GM10847 (cell line): ENCODE results near the gene NDFIP1.

Experiments
- POLR2A ChIP-seq: IDR thresholded peaks from 2 replicates; pipeline ENCODE4 v1.6.1; 2011; ENCODE audit not compliant: insufficient read length; ENCODE audit errors: extremely low read depth

NDFIP1 gene, protein sequence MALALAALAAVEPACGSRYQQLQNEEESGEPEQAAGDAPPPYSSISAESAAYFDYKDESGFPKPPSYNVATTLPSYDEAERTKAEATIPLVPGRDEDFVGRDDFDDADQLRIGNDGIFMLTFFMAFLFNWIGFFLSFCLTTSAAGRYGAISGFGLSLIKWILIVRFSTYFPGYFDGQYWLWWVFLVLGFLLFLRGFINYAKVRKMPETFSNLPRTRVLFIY

DNA sequence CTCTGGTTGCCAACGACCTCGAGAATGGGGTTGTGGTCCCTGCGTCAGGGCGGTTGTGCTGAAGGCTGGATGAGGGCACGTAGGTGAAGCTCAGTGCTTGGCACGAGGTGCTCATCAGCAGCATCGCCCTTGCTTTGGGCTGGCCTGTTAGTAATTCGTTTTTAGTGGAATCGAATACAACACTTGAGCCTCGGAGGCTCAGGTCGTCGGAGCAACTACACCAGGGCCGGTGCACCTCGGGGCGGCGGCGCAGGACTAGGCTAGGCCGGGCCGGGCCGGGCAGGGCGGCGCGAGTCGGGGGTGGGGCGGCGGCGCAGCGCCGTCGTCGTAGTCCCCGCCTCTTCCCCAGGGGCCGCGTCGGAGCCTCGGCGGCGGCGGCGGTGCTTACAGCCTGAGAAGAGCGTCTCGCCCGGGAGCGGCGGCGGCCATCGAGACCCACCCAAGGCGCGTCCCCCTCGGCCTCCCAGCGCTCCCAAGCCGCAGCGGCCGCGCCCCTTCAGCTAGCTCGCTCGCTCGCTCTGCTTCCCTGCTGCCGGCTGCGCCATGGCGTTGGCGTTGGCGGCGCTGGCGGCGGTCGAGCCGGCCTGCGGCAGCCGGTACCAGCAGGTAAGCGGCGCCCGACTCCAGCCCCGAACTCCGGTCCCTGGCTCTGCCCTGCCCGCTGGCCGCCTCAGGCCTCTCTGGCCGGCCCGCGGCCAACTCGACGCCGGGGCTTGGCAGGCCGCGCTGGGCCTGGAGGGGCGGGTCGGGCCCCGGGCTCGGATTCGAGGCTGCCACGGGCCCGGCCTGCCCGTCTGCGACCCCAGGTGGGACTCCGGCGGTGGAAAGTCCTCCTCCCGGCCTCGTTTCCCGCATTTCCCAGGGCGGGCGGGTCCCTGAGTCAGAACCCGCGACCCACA, at the start of gene NDFIP1:
TSS of gene NDFIP1 (plus strand) at position 348 of the 899 bp plus-strand sequence. CDS start at position 544, 196 bp downstream.
- peak; percentile 33 for TF ChIP-seq POLR2A

DNA sequence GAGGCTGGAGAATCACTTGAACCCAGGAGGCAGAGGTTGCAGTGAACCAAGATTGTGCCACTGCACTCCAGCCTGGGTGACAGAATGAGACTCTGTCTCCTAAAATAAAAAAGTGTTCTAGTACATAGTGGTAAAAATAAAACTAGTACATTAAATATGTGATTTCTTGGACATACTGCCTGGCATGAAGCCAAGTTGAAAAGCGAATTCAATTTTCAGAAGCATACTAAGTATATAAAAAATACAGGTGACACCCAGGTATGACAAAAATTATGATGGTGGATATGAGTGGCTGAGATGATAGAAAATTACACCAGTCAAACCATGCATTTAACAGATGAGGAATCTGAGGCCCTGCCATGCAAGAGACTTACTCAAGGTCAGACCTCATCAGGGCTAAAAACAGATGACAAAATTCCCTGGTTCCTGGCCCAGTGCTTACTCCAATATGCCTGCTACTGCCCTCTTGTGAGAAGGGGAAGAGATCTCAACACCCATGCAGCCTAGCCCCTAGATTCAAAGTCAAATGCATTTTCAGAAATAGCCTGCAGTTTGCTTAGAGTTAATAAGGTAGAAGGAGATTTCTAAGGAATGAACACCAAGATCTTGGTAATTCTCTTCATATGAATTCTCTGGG, 49.2 kb upstream of the NDFIP1 start:
- no peak for TF ChIP-seq POLR2A

DNA sequence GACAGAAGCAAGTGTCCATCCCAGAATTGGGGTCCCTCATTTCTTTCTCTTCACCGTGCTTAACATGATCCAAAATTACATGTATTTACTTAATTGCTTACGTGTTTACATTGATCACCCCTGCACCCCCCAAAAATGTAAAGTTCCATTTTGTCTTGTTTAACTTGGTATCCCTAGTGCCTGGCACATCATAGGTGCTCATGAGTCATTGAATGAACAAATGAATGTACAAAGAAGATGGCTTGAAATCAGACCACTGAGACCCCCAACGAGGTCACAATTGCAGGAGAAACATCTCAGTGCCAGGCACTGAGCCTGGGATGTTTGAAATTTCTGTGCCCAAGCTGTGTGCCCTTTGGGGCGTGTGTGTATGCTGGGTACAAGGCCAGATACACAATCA, 45.2 kb upstream of the NDFIP1 start:
- no peak for TF ChIP-seq POLR2A

DNA sequence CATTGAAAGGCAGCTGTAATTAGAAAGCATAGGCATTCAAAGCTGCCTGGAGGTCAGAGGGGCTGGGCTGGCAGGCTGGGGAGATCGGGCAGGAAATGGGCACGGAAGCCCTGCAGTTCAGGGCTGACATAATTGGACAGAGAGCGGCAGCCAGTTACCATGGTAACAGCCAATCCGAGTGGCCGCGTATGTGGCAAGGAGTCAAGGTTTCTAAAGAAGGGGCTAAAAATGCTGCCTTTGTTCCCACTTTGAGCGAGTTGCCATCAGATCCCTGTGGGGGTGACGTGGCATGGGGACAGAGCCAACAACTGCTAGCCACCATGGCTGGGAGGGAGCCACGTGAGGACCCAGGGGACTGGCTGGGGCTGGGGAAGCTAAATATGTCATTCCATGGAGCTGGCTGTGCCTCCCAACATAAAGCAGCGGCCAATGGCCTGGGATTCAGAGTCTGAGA, 44.7 kb upstream of the NDFIP1 start:
- TF ChIP-seq POLR2A = no peak

DNA sequence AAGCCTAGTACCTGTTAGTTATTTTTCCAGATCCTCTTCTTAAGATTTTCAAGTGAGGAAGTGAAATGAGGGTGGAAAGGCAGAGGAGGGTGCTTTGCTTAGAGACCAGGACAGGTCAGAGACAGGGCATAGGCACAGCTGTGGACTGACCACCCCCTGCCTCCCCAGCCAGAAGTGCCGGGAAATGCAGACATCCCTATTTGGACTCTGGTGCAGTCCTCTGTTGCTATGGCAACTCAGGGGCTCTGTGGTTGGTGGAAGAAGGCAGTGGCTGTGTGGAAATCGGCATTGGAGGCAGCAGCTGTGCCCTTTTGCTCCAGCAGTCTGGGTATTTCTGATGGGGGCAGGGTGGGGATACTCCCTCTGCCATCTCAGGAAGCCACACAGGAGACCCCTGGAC, 43.3 kb upstream of the NDFIP1 start:
- no peak for TF ChIP-seq POLR2A

DNA sequence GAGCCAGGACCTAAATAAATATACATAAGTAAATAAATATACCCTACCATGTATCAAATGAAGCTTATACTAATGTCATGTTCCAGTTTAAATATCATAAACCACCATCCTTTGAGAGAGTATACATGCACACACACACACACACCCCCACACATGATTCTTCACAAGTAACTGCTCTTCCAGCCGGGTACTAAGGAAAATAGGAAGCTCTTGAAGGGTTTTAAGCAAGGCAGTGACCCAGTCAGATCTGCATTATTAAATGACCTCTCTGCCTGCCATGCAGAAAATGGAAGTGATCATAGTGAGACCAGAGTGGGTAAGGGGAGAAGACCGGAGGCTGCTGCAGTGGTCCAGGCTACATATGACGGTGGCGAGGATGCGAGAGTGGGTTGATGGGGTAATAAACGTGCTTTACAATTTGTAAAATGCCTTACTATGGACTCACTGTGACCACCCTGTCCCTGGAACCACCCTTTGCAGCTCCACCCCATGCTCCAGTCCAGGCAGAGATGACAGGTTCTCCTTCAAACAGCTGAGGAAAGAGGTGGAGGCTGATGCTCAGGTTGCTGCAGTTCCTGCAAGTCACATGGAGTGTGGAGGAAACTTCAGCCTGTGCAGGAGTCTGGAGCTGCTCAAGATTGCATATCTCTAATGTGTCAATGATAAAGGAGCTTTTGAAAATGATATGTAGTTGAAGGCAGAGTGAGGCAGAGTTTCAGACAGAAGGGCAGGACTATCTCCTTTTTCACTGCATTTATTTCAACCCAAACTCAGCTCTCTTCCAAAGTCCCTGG, 38.8 kb upstream of the NDFIP1 start:
- no peak for TF ChIP-seq POLR2A

DNA sequence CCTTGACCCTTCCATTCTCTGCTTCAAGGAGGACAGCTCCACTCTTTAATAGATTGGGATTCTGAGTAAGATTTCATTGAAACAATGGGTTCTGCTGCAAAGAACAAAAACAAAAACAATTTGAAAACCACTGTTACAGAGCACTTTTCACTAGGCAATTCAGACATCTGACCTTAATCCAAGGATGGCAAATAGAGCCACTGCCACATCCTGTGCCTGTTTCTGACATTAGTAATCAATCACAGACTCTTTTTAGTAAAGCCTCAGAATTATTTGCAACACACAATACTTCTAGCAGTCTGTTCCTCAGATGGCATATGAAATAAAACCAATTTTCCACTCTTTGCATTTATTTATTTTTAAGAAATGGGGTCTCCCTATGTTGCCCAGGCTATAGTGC, 37.8 kb upstream of the NDFIP1 start:
- no peak for TF ChIP-seq POLR2A

DNA sequence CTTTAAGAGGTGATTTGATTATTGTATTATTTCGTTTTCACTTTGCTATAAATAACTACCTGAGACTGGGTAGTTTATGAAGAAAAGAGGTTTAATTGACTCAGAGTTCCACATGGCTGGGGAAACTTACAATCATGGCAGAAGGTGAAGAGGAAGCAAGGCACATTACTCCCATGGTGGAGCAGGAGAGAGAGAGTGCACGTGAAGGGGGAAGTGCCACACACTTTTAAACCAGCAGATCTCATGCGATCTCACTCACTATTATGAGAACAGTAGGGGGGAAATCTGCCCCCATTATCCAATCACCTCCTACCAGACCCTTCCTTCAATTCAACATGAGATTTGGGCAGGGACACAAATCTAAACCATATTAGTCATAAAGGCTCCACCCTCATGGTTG, 36.1 kb upstream of the NDFIP1 start:
- no peak for TF ChIP-seq POLR2A

DNA sequence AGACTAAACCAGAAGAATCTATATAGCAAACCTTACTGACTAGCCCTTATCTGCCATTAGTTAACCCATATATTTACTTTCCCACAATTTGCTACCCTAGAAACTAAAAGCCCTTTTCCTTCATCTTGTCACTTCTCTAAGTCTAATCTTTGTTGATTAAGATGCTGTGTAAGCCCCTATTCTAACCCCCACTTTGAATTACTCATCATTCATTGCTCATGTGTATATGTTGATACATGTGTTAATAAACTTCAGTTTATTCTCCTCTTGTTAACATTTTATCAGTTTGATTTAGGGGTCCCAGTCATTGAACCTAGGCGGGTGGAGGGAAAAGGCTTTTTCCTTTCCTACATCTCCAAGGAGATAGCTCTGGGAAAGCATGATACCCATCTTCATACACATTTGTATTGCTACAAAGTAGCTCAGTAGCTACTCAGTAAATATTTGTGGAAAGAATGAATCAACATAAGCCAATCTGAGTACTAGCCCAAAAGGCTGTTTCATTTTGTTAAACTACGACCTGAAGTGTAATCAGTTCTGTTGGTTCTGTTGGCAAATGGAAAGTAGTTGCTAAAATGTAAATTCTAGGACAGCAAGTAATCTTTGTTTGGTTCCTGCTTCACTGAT, 35.1 kb upstream of the NDFIP1 start:
- no peak for TF ChIP-seq POLR2A

DNA sequence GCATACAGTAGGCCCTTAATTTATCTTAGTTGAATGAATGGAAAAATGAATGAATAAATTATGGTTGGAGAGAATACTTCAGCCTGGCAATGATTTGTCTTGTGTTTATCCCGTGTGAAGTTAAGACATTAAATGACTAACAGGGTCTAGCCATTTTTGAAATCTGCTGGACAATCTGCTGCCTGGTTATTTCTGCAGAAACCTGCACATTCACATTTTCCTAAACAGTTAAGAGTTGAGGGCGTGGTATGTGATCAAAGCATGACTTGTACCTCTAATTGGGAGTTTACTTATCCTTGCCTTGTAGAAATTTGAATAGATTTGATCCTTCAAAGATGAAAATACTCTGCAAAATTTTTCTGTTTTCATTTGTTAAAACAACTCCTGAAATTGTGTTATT, 34.6 kb upstream of the NDFIP1 start:
- no peak for TF ChIP-seq POLR2A

DNA sequence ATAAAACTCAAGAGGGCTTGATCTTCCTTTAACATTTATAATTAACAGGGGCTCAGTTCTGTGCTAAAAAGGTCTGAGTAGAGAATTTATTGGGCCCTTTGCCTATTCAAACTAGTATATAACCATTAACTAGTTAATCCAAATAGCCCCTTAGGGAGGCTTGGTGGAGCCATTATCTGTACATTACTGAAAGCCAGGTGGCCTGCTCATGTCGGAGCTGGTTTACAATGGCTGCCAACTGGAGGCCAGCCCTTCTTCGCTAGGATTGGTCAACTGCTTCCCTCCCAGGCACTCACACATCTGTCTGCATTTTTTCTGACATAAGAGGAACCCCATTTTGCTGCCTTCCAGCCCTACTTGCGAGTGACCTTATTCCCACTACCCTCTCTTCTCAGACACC, 30.4 kb upstream of the NDFIP1 start:
- TF ChIP-seq POLR2A = no peak

DNA sequence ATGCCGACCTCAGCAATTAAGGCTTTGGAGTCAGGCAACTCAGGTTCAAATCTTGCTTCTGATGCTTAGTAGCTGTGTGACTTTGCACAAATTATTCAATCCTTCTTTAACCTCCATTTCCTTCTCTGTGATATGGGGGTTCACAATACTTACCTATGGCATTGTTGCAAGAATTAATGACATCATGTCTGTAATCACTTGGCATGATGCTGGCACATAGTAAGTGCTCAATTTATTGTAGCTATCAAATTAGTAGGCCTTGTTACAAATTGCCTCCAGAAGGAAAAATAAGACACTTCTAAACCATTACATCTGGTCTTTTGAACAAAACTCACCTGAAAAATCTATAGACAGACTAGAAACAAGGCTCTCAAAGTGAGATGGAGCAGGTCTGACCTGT, 29.9 kb upstream of the NDFIP1 start:
- TF ChIP-seq POLR2A = no peak

DNA sequence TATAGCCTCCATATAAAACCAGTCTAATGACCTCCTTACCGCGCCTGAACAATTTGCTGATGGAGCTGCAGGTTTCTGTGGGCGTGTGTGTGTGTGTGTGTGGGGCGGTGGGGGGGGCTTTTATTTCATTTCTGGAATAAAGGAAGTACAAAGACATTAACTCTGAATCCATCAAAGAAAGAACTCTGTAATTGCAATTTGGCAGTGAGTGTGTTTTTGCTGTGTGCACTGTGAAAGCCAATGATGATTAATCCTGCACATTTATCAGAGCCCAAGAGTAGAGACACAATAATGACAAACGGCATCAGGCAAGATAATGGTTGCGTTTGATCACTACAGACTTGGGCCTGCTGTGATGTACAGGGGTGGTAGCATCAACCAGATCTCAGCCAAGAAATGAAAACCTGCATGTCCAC, 29.3 kb upstream of the NDFIP1 start:
- no peak for TF ChIP-seq POLR2A

DNA sequence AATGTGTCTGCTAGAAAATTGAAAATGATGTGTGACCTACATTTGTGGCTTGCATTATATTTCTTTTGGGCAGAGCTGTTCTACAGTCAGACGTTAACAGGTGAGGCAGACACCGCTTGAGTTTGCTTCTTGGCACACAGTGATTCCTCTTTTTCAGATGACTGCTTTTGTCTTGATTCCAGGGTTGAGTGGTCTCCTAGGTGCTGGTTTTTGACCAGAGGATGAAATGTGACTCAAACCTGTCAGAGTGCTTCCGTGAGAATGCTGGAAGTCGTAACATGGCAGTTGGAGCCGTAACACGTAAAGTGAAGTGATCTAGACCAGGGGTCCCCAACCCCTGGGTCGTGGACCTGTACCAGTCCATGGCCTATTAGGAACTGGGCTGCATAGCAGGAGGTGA, 28.3 kb upstream of the NDFIP1 start:
- TF ChIP-seq POLR2A = no peak
